Upper lobe of right lung (tissue), 1 donor: ENCODE measurements around the gene MAOA. TPM values are rescaled to one million over a fixed set of nuclear protein-coding genes. Genes with fewer than 3 reads are reported as not detected.

ENCODE experiments used
- ATAC-seq: fragments of 200-7000 bp; cut with Tn5 transposase; one replicate; pipeline ENCODE4 v1.9.1; 2020; ENCODE audit warnings: mild to moderate bottlenecking, moderate library complexity
- DNase-seq: peaks from one replicate; pipeline ENCODE4 v3.0.0-alpha.2; 2020
- H3K27ac ChIP-seq: fragments of 200-600 bp; one replicate; pipeline ENCODE4 v1.8.0; 2022
- H3K27me3 ChIP-seq: fragments of 200-600 bp; one replicate; pipeline ENCODE4 v1.8.0; 2022; ENCODE audit warnings: mild to moderate bottlenecking
- H3K36me3 ChIP-seq: fragments of 200-600 bp; one replicate; pipeline ENCODE4 v1.8.0; 2022
- H3K4me1 ChIP-seq: fragments of 200-600 bp; one replicate; pipeline ENCODE4 v1.8.0; 2022
- H3K4me3 ChIP-seq: fragments of 200-600 bp; one replicate; pipeline ENCODE4 v1.8.0; 2022; ENCODE audit warnings: mild to moderate bottlenecking
- H3K9me3 ChIP-seq: fragments of 200-600 bp; one replicate; pipeline ENCODE4 v1.8.0; 2022
- CTCF ChIP-seq: fragments of 200-600 bp; IDR thresholded peaks from one replicate; pipeline ENCODE4 v1.8.0; 2022; ENCODE audit warnings: antibody characterized with exemption
- intact Hi-C: fragments of 100-400 bp; cut with DNase I; formaldehyde crosslinking; loops from one replicate; pipeline ENCODE4 v1.11.0; 2022
- total RNA-seq: library from RNA; stranded (reverse); fragmentation: NEBNext Ultra II Directional; extraction: Animal tissue kit (Norgen Biotek cat#: 25700); gene quantifications from one replicate; pipeline ENCODE4 v1.2.1, GENCODE V29; 2021
- donor health status: DM: no; HTN: yes; CAD: no; lungs with severe emphysema.

MAOA gene
- total RNA-seq, 1 donor from 2014 or later, result 176 TPM

GRCh38 chrX:43641691-43642090 is 14.4 kb upstream of the MAOA start:
- H3K27ac ChIP-seq, result no peak overlapping the region
- ATAC-seq (no peak), DNase-seq (no peak)
- TF ChIP-seq CTCF, result no peak
- H3K9me3 ChIP-seq, result no peaks in the 10 kb centered on the region
- no peaks in the 10 kb centered on the region for H3K27me3 ChIP-seq
- intact Hi-C loops, result no loop called here
- no peaks in the 10 kb centered on the region for H3K36me3 ChIP-seq
- no peak overlapping the region for H3K4me3 ChIP-seq
- no peaks in the 10 kb centered on the region for H3K4me1 ChIP-seq

GRCh38 chrX:43643201-43643600 is 12.9 kb upstream of the MAOA start:
- TF ChIP-seq CTCF, result no peak
- no peaks in the 10 kb centered on the region for H3K4me1 ChIP-seq
- H3K4me3 ChIP-seq, result no peak overlapping the region
- ATAC-seq (no peak), DNase-seq (no peak)
- no peaks in the 10 kb centered on the region for H3K9me3 ChIP-seq
- H3K27me3 ChIP-seq, result no peaks in the 10 kb centered on the region
- H3K36me3 ChIP-seq, result no peaks in the 10 kb centered on the region
- H3K27ac ChIP-seq, result no peak overlapping the region
- intact Hi-C loops, result no loop called here

GRCh38 chrX:43643662-43644061 is 12.4 kb upstream of the MAOA start:
- ATAC-seq (no peak), DNase-seq (no peak)
- Histone ChIP-seq H3K27me3 (no peaks in the 10 kb centered on the region), H3K36me3 (no peaks in the 10 kb centered on the region), H3K27ac (no peak overlapping the region), H3K4me1 (no peaks in the 10 kb centered on the region), H3K4me3 (no peak overlapping the region), H3K9me3 (no peaks in the 10 kb centered on the region)
- no peak for TF ChIP-seq CTCF
- intact Hi-C loops, result no loop called here

GRCh38 chrX:43644124-43644701 is 11.9 kb upstream of the MAOA start:
- no peak overlapping the region for H3K4me3 ChIP-seq
- no peaks in the 10 kb centered on the region for H3K9me3 ChIP-seq
- H3K4me1 ChIP-seq, result no peaks in the 10 kb centered on the region
- no peaks in the 10 kb centered on the region for H3K36me3 ChIP-seq
- H3K27me3 ChIP-seq, result no peaks in the 10 kb centered on the region
- TF ChIP-seq CTCF, result no peak
- H3K27ac ChIP-seq, result no peak overlapping the region
- DNase-seq (no peak), ATAC-seq (peak; percentile 43)
- intact Hi-C loops, result no loop called here

- Histone ChIP-seq H3K36me3 (no peaks in the 10 kb centered on the region), H3K4me1 (no peaks in the 10 kb centered on the region), H3K27me3 (no peaks in the 10 kb centered on the region), H3K27ac (no peak overlapping the region), H3K9me3 (no peaks in the 10 kb centered on the region), H3K4me3 (no peak overlapping the region)
- DNase-seq (no peak), ATAC-seq (no peak)
- TF ChIP-seq CTCF, result no peak
- intact Hi-C loops, result no loop called here
These were observed 9.3 kb upstream of the MAOA start for GRCh38 chrX:43646800-43647199.
